22Rv1 (cell line): ENCODE measurements around the gene RPP38.

Experiments
- CTCF ChIP-seq: fragments of 450-650 bp; IDR thresholded peaks from 2 replicates; pipeline ENCODE4 v1.5.1; 2017; ENCODE audit warnings: mild to moderate bottlenecking
- ZFX ChIP-seq: fragments of 450-650 bp; IDR thresholded peaks from 2 replicates; pipeline ENCODE4 v1.6.1; 2017; ENCODE audit warnings: antibody characterized with exemption, borderline replicate concordance

- no peak for TF ChIP-seq CTCF
- no peak for TF ChIP-seq ZFX
Observed at GRCh38 chr10:15152556-15152955, 55.4 kb downstream of the RPP38 start.
